Parathyroid adenoma (tissue), 2 donors: Measurements from ENCODE around the gene FOXG1.

Experiments used
- H2AFZ ChIP-seq: fragments of 300-600 bp; sonication (generic); one replicate; pipeline ENCODE4 v1.7.0; 2017; ENCODE audit warnings: antibody characterized with exemption, mild to moderate bottlenecking
- H3K27ac ChIP-seq: fragments of 300-600 bp; sonication (generic); one replicate; pipeline ENCODE4 v1.7.0; 2017
- H3K27me3 ChIP-seq: fragments of 300-600 bp; sonication (generic); one replicate; pipeline ENCODE4 v1.7.0; 2017; ENCODE audit warnings: low read length; ENCODE audit not compliant: control insufficient read depth, insufficient read depth
- H3K36me3 ChIP-seq: fragments of 300-600 bp; sonication (generic); one replicate; pipeline ENCODE4 v1.7.0; 2017; ENCODE audit warnings: low read length; ENCODE audit not compliant: control insufficient read depth, insufficient read depth
- H3K4me1 ChIP-seq: fragments of 300-600 bp; sonication (generic); one replicate; pipeline ENCODE4 v1.7.0; 2017; ENCODE audit warnings: control low read depth
- H3K4me2 ChIP-seq: fragments of 300-600 bp; sonication (generic); one replicate; pipeline ENCODE4 v1.7.0; 2017; ENCODE audit warnings: low read length
- H3K4me3 ChIP-seq: fragments of 300-600 bp; sonication (generic); one replicate; pipeline ENCODE4 v1.7.0; 2017; ENCODE audit warnings: low read depth, low read length
- H3K79me2 ChIP-seq: fragments of 300-600 bp; sonication (generic); one replicate; pipeline ENCODE4 v1.7.0; 2017; ENCODE audit warnings: control low read depth
- H3K9ac ChIP-seq: fragments of 300-600 bp; sonication (generic); one replicate; pipeline ENCODE4 v1.7.0; 2017; ENCODE audit warnings: mild to moderate bottlenecking
- H3K9me3 ChIP-seq: fragments of 300-600 bp; sonication (generic); one replicate; pipeline ENCODE4 v1.7.0; 2017; ENCODE audit warnings: low read length; ENCODE audit not compliant: control insufficient read depth
- CTCF ChIP-seq: fragments of 300-600 bp; sonication (generic); IDR thresholded peaks from one replicate; pipeline ENCODE4 v1.7.0; 2017; ENCODE audit warnings: antibody characterized with exemption, mild to moderate bottlenecking
- donor health status: primary hyperparathyroidism.

The FOXG1 gene

GRCh38 chr14:28760431-28760996, 6.1 kb upstream of the FOXG1 start:
- Histone ChIP-seq H3K79me2 (no peaks in the 10 kb centered on the region), H2AFZ (no peak overlapping the region), H3K27ac (no peak overlapping the region), H3K4me2 (no peak overlapping the region), H3K4me3 (no peak overlapping the region), H3K9me3 (no peaks in the 10 kb centered on the region), H3K27me3 (peaks cover 12% of the 10 kb centered on the region), H3K4me1 (no peaks in the 10 kb centered on the region), H3K36me3 (no peaks in the 10 kb centered on the region), H3K9ac (no peak overlapping the region)
- no peak for TF ChIP-seq CTCF

- H3K27ac ChIP-seq, result no peak overlapping the region
- H3K9me3 ChIP-seq, result no peaks in the 10 kb centered on the region
- no peaks in the 10 kb centered on the region for H3K36me3 ChIP-seq
- no peak overlapping the region for H3K4me3 ChIP-seq
- no peak overlapping the region for H3K9ac ChIP-seq
- H3K4me2 ChIP-seq, result no peak overlapping the region
- H3K79me2 ChIP-seq, result no peaks in the 10 kb centered on the region
- H3K27me3 ChIP-seq, result peaks cover 16% of the 10 kb centered on the region
- no peak for TF ChIP-seq CTCF
- H3K4me1 ChIP-seq, result no peaks in the 10 kb centered on the region
- H2AFZ ChIP-seq, result no peak overlapping the region
These were observed 4.9 kb upstream of the FOXG1 start for GRCh38 chr14:28761438-28762291.

GRCh38 chr14:28762303-28762954, 4.2 kb upstream of the FOXG1 start:
- peaks cover 16% of the 10 kb centered on the region for H3K27me3 ChIP-seq
- no peak overlapping the region for H3K4me3 ChIP-seq
- TF ChIP-seq CTCF, result no peak
- no peaks in the 10 kb centered on the region for H3K9me3 ChIP-seq
- no peak overlapping the region for H2AFZ ChIP-seq
- H3K79me2 ChIP-seq, result no peaks in the 10 kb centered on the region
- no peak overlapping the region for H3K9ac ChIP-seq
- no peaks in the 10 kb centered on the region for H3K4me1 ChIP-seq
- no peak overlapping the region for H3K4me2 ChIP-seq
- H3K27ac ChIP-seq, result no peak overlapping the region
- H3K36me3 ChIP-seq, result no peaks in the 10 kb centered on the region

- no peaks in the 10 kb centered on the region for H3K4me1 ChIP-seq
- H3K27me3 ChIP-seq, result peaks cover 18% of the 10 kb centered on the region
- H3K4me2 ChIP-seq, result no peak overlapping the region
- H3K9me3 ChIP-seq, result no peaks in the 10 kb centered on the region
- H3K79me2 ChIP-seq, result no peaks in the 10 kb centered on the region
- no peaks in the 10 kb centered on the region for H3K36me3 ChIP-seq
- H3K9ac ChIP-seq, result no peak overlapping the region
- H2AFZ ChIP-seq, result no peak overlapping the region
- TF ChIP-seq CTCF, result no peak
- H3K27ac ChIP-seq, result no peak overlapping the region
- no peak overlapping the region for H3K4me3 ChIP-seq
These were observed 3.6 kb upstream of the FOXG1 start for GRCh38 chr14:28762955-28763326.
